Heart right ventricle (tissue), 16 donors: ENCODE results near the gene FOXC1. TPM values are rescaled to one million over a fixed set of nuclear protein-coding genes. Genes with fewer than 3 reads are reported as not detected.

Experiments
- ATAC-seq, 8 donors: fragments of 200-7000 bp; cut with Tn5 transposase; one replicate each; pipeline ENCODE4 v1.9.1; 2020; ENCODE audit warnings: mild to moderate bottlenecking in 8 of 8, moderate library complexity in 8 of 8, moderate number of reproducible peaks in 1 of 8
- DNase-seq, 2 donors: peaks; one replicate each; pipeline ENCODE4 v3.0.0-alpha.2; 2020
- H3K27ac ChIP-seq, 10 donors: fragments of 200-600 bp; sonication (generic) in 2 of 10; one replicate each; pipeline versions ENCODE4 v1.5.0 to v1.8.0; 2020 to 2022; ENCODE audit warnings: mild to moderate bottlenecking in 3 of 10
- H3K27me3 ChIP-seq, 7 donors: fragments of 200-600 bp; one replicate each; pipeline ENCODE4 v1.8.0; 2021 to 2022; ENCODE audit warnings: mild to moderate bottlenecking in 2 of 7
- H3K36me3 ChIP-seq, 9 donors: fragments of 200-600 bp; sonication (generic) in 1 of 9; one replicate each; pipeline versions ENCODE4 v1.5.0 to v1.8.0; 2020 to 2022; ENCODE audit warnings: mild to moderate bottlenecking in 2 of 9
- H3K4me1 ChIP-seq, 9 donors: fragments of 200-600 bp; sonication (generic) in 1 of 9; one replicate each; pipeline versions ENCODE4 v1.5.0 to v1.8.0; 2020 to 2022; ENCODE audit warnings: mild to moderate bottlenecking in 4 of 9
- H3K4me3 ChIP-seq, 10 donors: fragments of 200-600 bp; sonication (generic) in 2 of 10; one replicate each; pipeline versions ENCODE4 v1.5.0 to v1.8.0; 2020 to 2022; ENCODE audit warnings: mild to moderate bottlenecking in 7 of 10, moderate library complexity in 2 of 10
- H3K9me3 ChIP-seq, 11 donors: fragments of 200-600 bp in 10 of 11; sonication (generic) in 2 of 11; one replicate each; pipeline versions ENCODE4 v1.5.0 to v1.8.0; 2013 to 2022; ENCODE audit warnings: mild to moderate bottlenecking in 2 of 11, control low read depth in 1 of 11, moderate library complexity in 1 of 11
- CTCF ChIP-seq, 9 donors: fragments of 200-600 bp; sonication (generic) in 2 of 9; IDR thresholded peaks; one replicate each; pipeline versions ENCODE4 v1.5.0 to v1.8.0; 2021 to 2022; ENCODE audit warnings: antibody characterized with exemption in 9 of 9, mild to moderate bottlenecking in 5 of 9, moderate library complexity in 1 of 9
- WGBS, 2 donors: extraction: QIAGEN DNeasy Blood & Tissue Kit; methylation state at CpG; one replicate each; pipeline ENCODE4 v1.1.7; 2013; ENCODE audit warnings: inconsistent platforms in 1 of 2; 5-methylcytosine and 5-hydroxymethylcytosine counted together
- intact Hi-C, 10 donors: fragments of 100-400 bp; cut with DNase I; formaldehyde crosslinking; loops; one replicate each; pipeline versions ENCODE4 v1.11.1 to v1.14.2; 2022
- polyA plus RNA-seq, 2 donors: library from polyadenylated mRNA; stranded (reverse); fragments of 200-250 nt; gene quantifications; one replicate each; pipeline ENCODE4 v1.2.3, GENCODE V29; 2013
- total RNA-seq, 10 donors: library from RNA; stranded (reverse); fragmentation: NEBNext Ultra II Directional in 3 of 10; extraction: Animal tissue kit (Norgen Biotek cat#: 25700) in 3 of 10; gene quantifications; one replicate each; pipeline versions ENCODE4 v1.2.1 to v1.2.4, GENCODE V29; 2021 to 2023
- donor health status: Arrhythmogenic right ventricular cardiomyopathy.
- donor health status: ischemic (EF 13 %, LVEDD 7.1; RV severe dilation, severe dysfunction).
- donor health status: healthy with polysubstance abuse.
- donor health status: DM: no; HTN: yes; CAD: no.
- donor health status: DM: no; HTN: no; CAD: no.
- donor health status: ischemic (EF 25% LVEDD 6.9; RV normal size, moderate dysfunction).
- donor health status: ischemic (EF 25% LVEDD 5.7; RV mildly dilated, moderate dysfunction).
- donor health status: healthy.
- donor health status: DM: yes; HTN: yes; CAD: no.
- donor health status: Ischemic cardiomyopathy.
- donor health status: ischemic (EF 35%, LVEDD 5.7; RV mildly dilated, moderate dysfunction).
- donor health status: nonischemic (EF 11% LVEDD 7.7; RV severe dilation, severe dysfunction).
- donor health status: DM: yes; HTN: yes; CAD: no.
- donor health status: PGD.
- donor health status: ischemic (EF 29% LVEDD 5.4; RV normal size, mild dysfunction).
- donor health status: nonischemic (EF 23%, LVEDD 6.1; RV moderate dilation, normal function).

FOXC1 gene
- total and polyA plus RNA-seq, 12 donors: 2.8 to 7.4 (median 4.0) TPM

GRCh38 chr6:1601158-1602048, 8.3 kb upstream of the FOXC1 start:
- Histone ChIP-seq H3K4me1 (peaks cover 3 to 20% (median 17%) of the 10 kb centered on the region in 9 donors), H3K4me3 (no peak overlapping the region), H3K27me3 (peaks cover 16 to 97% (median 55%) of the 10 kb centered on the region in 7 donors), H3K36me3 (no peaks in the 10 kb centered on the region), H3K9me3 (no peaks in the 10 kb centered on the region), H3K27ac (no peak overlapping the region)
- TF ChIP-seq CTCF (IDR thresholded peaks at IDR 0.05): no peak
- intact Hi-C loops: loop anchor here in 7 of 10 donors (2.0 to 10.0 kb wide), 9 partner anchors 83 to 1036 kb away; no protein-coding TSS in a partner anchor
- 41 to 51% methylated on average over 56 to 60 of the region's 60 CpGs for WGBS, 2 donors
- no peak for DNase-seq
- no peak for ATAC-seq

- DNase-seq (no peak), ATAC-seq (no peak)
- Histone ChIP-seq H3K4me1 (peaks cover 3 to 24% (median 17%) of the 10 kb centered on the region in 9 donors), H3K9me3 (no peaks in the 10 kb centered on the region), H3K36me3 (no peaks in the 10 kb centered on the region), H3K27me3 (peaks cover 16 to 97% (median 63%) of the 10 kb centered on the region in 7 donors), H3K27ac (no peak overlapping the region), H3K4me3 (no peak overlapping the region)
- WGBS, 2 donors: 95 to 97% methylated on average over 10 of the region's 10 CpGs
- no peak for TF ChIP-seq CTCF (IDR thresholded peaks at IDR 0.05)
- intact Hi-C loops: loop anchor here in 7 of 10 donors (2.0 to 10.0 kb wide), 9 partner anchors 83 to 1035 kb away; no protein-coding TSS in a partner anchor
Observed at GRCh38 chr6:1602049-1602713, 7.5 kb upstream of the FOXC1 start.

GRCh38 chr6:1603708-1604107, 6.0 kb upstream of the FOXC1 start:
- intact Hi-C loops: loop anchor here (1.0 to 10.0 kb wide), 15 partner anchors 81 to 1034 kb away; no protein-coding TSS in a partner anchor
- ATAC-seq: no peak
- Histone ChIP-seq H3K27me3 (peaks cover 16 to 99% (median 75%) of the 10 kb centered on the region in 7 donors), H3K36me3 (no peaks in the 10 kb centered on the region), H3K9me3 (no peaks in the 10 kb centered on the region), H3K27ac (no peak overlapping the region), H3K4me3 (no peak overlapping the region), H3K4me1 (peaks cover 3 to 39% (median 22%) of the 10 kb centered on the region in 9 donors)
- WGBS, 2 donors: 77 to 79% methylated on average over 15 of the region's 15 CpGs
- no peak for DNase-seq
- TF ChIP-seq CTCF (IDR thresholded peaks at IDR 0.05): no peak
